Measurements from ENCODE around the gene GATA5.

GATA5 gene

GRCh38 chr20:62457831-62458230 lies 18.0 kb downstream of the GATA5 start:
- no peak overlapping the region for H3K4me3 ChIP-seq (ENCODE audit: low read depth, low read length)
- DNase-seq (ENCODE audit: low read depth, low spot score), result no peak
- in situ Hi-C loops (cut with HindIII; ENCODE audit: low sequenced_read_pairs), result no loop called here
- no peak for TF ChIP-seq CTCF (IDR thresholded peaks at IDR 0.05; ENCODE audit: low read depth, low read length)

GRCh38 chr20:62457098-62457497 lies 18.7 kb downstream of the GATA5 start:
- no peak for TF ChIP-seq CTCF (IDR thresholded peaks at IDR 0.05; ENCODE audit: low read depth, low read length)
- DNase-seq (ENCODE audit: low read depth, low spot score), result no peak
- no peak overlapping the region for H3K4me3 ChIP-seq (ENCODE audit: low read depth, low read length)
- in situ Hi-C loops (cut with HindIII; ENCODE audit: low sequenced_read_pairs), result no loop called here

- in situ Hi-C loops (cut with HindIII; ENCODE audit: low sequenced_read_pairs), result no loop called here
- H3K4me3 ChIP-seq (ENCODE audit: low read depth, low read length), result no peak overlapping the region
- TF ChIP-seq CTCF (IDR thresholded peaks at IDR 0.05; ENCODE audit: low read depth, low read length), result no peak
- DNase-seq (ENCODE audit: low read depth, low spot score), result no peak
Measured at GRCh38 chr20:62455929-62456328, 19.9 kb downstream of the GATA5 start.

- DNase-seq (ENCODE audit: low read depth, low spot score), result no peak
- in situ Hi-C loops (cut with HindIII; ENCODE audit: low sequenced_read_pairs), result no loop called here
- H3K4me3 ChIP-seq (ENCODE audit: low read depth, low read length), result no peak overlapping the region
- no peak for TF ChIP-seq CTCF (IDR thresholded peaks at IDR 0.05; ENCODE audit: low read depth, low read length)
Measured at GRCh38 chr20:62454904-62455636, 20.7 kb downstream of the GATA5 start.

GRCh38 chr20:62453186-62453808 lies 22.5 kb downstream of the GATA5 start:
- no peak overlapping the region for H3K4me3 ChIP-seq (ENCODE audit: low read depth, low read length)
- in situ Hi-C loops (cut with HindIII; ENCODE audit: low sequenced_read_pairs), result no loop called here
- DNase-seq (ENCODE audit: low read depth, low spot score), result no peak
- no peak for TF ChIP-seq CTCF (IDR thresholded peaks at IDR 0.05; ENCODE audit: low read depth, low read length)

- TF ChIP-seq CTCF (IDR thresholded peaks at IDR 0.05; ENCODE audit: low read depth, low read length), result no peak
- H3K4me3 ChIP-seq (ENCODE audit: low read depth, low read length), result no peak overlapping the region
- no peak for DNase-seq (ENCODE audit: low read depth, low spot score)
- in situ Hi-C loops (cut with HindIII; ENCODE audit: low sequenced_read_pairs), result no loop called here
Measured at GRCh38 chr20:62452475-62453095, 23.2 kb downstream of the GATA5 start.
